ENCODE data around the gene RHOC. TPM values are rescaled to one million over a fixed set of nuclear protein-coding genes. Genes with fewer than 3 reads are reported as not detected.
A peak's percentile ranks its signal among the peaks of the same experiment; 100 is the strongest.

RHOC gene
- total RNA-seq, 1 experiment from 2014 or later: 16.5 TPM

GRCh38 chr1:112708489-112708888 is 1.6 kb upstream of the RHOC start:
- Histone ChIP-seq H4K20me1 (ENCODE audit: insufficient read depth, low read depth, low read length) (0 out of 2 replicates have a peak, but pooled peaks cover 4% of the 10 kb centered on the region), H3K9ac (ENCODE audit: low read length) (no peak overlapping the region), H2AFZ (ENCODE audit: low read length) (no peak overlapping the region), H3K9me2 (replicated peaks; ENCODE audit: insufficient read depth, low read length) (no peaks in the 10 kb centered on the region), H3K4me3 (ENCODE audit: low read length) (no peak overlapping the region), H3K79me2 (ENCODE audit: low read length) (no peaks in the 10 kb centered on the region), H3K4me1 (ENCODE audit: low read length) (peaks cover 29% of the 10 kb centered on the region), H3K4me2 (ENCODE audit: low read depth, low read length, poor library complexity, severe bottlenecking) (no peak overlapping the region), H3K27me3 (ENCODE audit: low read length) (no peaks in the 10 kb centered on the region), H3K36me3 (ENCODE audit: insufficient read depth, low read length) (no peaks in the 10 kb centered on the region), H3K27ac (ENCODE audit: low read length) (no peak overlapping the region), H3K9me3 (ENCODE audit: low read length) (no peaks in the 10 kb centered on the region)
- DNase-seq: no peak

GRCh38 chr1:112708002-112708448 is 1.1 kb upstream of the RHOC start:
- no peaks in the 10 kb centered on the region for H3K9me3 ChIP-seq (ENCODE audit: low read length)
- no peak overlapping the region for H2AFZ ChIP-seq (ENCODE audit: low read length)
- H3K27me3 ChIP-seq (ENCODE audit: low read length): no peaks in the 10 kb centered on the region
- no peak overlapping the region for H3K4me3 ChIP-seq (ENCODE audit: low read length)
- H3K79me2 ChIP-seq (ENCODE audit: low read length): no peaks in the 10 kb centered on the region
- no peak overlapping the region for H3K9ac ChIP-seq (ENCODE audit: low read length)
- H3K36me3 ChIP-seq (ENCODE audit: insufficient read depth, low read length): no peaks in the 10 kb centered on the region
- H3K4me1 ChIP-seq (ENCODE audit: low read length): peaks cover 29% of the 10 kb centered on the region
- 0 out of 2 replicates have a peak, but pooled peaks cover 4% of the 10 kb centered on the region for H4K20me1 ChIP-seq (ENCODE audit: insufficient read depth, low read depth, low read length)
- DNase-seq: no peak
- no peaks in the 10 kb centered on the region for H3K9me2 ChIP-seq (replicated peaks; ENCODE audit: insufficient read depth, low read length)
- H3K4me2 ChIP-seq (ENCODE audit: low read depth, low read length, poor library complexity, severe bottlenecking): no peak overlapping the region
- no peak overlapping the region for H3K27ac ChIP-seq (ENCODE audit: low read length)

- no peak overlapping the region for H2AFZ ChIP-seq (ENCODE audit: low read length)
- H3K9me2 ChIP-seq (replicated peaks; ENCODE audit: insufficient read depth, low read length): no peaks in the 10 kb centered on the region
- peak overlapping the region; percentile 68 for H3K9ac ChIP-seq (ENCODE audit: low read length)
- 0 out of 2 replicates have a peak, but pooled peaks cover 4% of the 10 kb centered on the region for H4K20me1 ChIP-seq (ENCODE audit: insufficient read depth, low read depth, low read length)
- H3K79me2 ChIP-seq (ENCODE audit: low read length): no peaks in the 10 kb centered on the region
- H3K27ac ChIP-seq (ENCODE audit: low read length): no peak overlapping the region
- H3K9me3 ChIP-seq (ENCODE audit: low read length): no peaks in the 10 kb centered on the region
- peak; percentile 80 for DNase-seq
- H3K4me1 ChIP-seq (ENCODE audit: low read length): peaks cover 29% of the 10 kb centered on the region
- peak overlapping the region; percentile 63; the same call in 1 of the 2 replicates for H3K4me3 ChIP-seq (ENCODE audit: low read length)
- H3K4me2 ChIP-seq (ENCODE audit: low read depth, low read length, poor library complexity, severe bottlenecking): peak overlapping the region; percentile 77
- H3K27me3 ChIP-seq (ENCODE audit: low read length): no peaks in the 10 kb centered on the region
- no peaks in the 10 kb centered on the region for H3K36me3 ChIP-seq (ENCODE audit: insufficient read depth, low read length)
Measured at GRCh38 chr1:112707221-112708001, 484 bp upstream of the RHOC start.

DNA sequence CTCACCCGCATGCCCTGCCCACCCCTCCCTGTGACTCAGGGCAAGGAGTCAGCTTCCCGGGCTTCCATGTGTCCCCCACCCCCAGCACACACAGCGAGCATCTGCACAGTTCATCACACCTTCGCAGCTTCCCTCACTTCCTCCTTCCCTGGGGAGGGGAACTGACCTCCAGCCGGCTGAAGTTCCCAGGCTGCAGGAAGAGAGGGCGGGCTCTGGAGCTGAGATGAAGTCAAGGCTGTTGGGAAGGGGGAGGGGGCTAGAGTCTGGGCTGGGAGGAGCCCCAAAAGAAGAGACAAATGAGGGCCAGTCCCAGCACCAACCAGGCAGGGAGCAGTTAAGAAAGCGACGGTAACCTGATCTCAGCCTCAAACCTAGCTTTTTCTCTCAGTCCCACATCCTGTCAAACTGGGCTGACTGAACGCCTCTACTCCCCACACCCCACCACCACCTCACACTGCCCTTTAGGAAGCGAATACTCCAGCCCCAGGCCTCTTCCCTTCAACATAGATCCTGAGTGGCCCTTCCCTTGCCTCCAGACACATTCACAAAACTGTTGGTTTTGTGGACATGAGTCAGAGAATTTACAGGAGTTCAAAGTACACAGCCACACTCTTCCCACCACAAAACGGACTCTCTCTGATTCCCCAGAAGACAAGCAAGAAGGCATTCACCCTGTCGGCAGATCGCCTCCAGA is 1.8 kb downstream of the RHOC start:
- peak overlapping the region; percentile 49 for H3K27ac ChIP-seq (ENCODE audit: low read length)
- H3K36me3 ChIP-seq (ENCODE audit: insufficient read depth, low read length): no peaks in the 10 kb centered on the region
- DNase-seq: peak; percentile 93
- H4K20me1 ChIP-seq (ENCODE audit: insufficient read depth, low read depth, low read length): 0 out of 2 replicates have a peak, but pooled peaks cover 7% of the 10 kb centered on the region
- H2AFZ ChIP-seq (ENCODE audit: low read length): peak overlapping the region; percentile 53; the same call in 1 of the 2 replicates
- H3K27me3 ChIP-seq (ENCODE audit: low read length): no peaks in the 10 kb centered on the region
- H3K4me2 ChIP-seq (ENCODE audit: low read depth, low read length, poor library complexity, severe bottlenecking): peak overlapping the region; percentile 70
- no peaks in the 10 kb centered on the region for H3K9me2 ChIP-seq (replicated peaks; ENCODE audit: insufficient read depth, low read length)
- no peaks in the 10 kb centered on the region for H3K79me2 ChIP-seq (ENCODE audit: low read length)
- peak overlapping the region; percentile 65 for H3K4me3 ChIP-seq (ENCODE audit: low read length)
- H3K9ac ChIP-seq (ENCODE audit: low read length): peak overlapping the region; percentile 66
- no peaks in the 10 kb centered on the region for H3K9me3 ChIP-seq (ENCODE audit: low read length)
- H3K4me1 ChIP-seq (ENCODE audit: low read length): peaks cover 40% of the 10 kb centered on the region

- peak overlapping the region; percentile 70 for H3K4me2 ChIP-seq (ENCODE audit: low read depth, low read length, poor library complexity, severe bottlenecking)
- no peaks in the 10 kb centered on the region for H3K9me2 ChIP-seq (replicated peaks; ENCODE audit: insufficient read depth, low read length)
- no peaks in the 10 kb centered on the region for H3K27me3 ChIP-seq (ENCODE audit: low read length)
- H3K4me3 ChIP-seq (ENCODE audit: low read length): peak overlapping the region; percentile 65
- peaks cover 40% of the 10 kb centered on the region for H3K4me1 ChIP-seq (ENCODE audit: low read length)
- no peaks in the 10 kb centered on the region for H3K9me3 ChIP-seq (ENCODE audit: low read length)
- H2AFZ ChIP-seq (ENCODE audit: low read length): peak overlapping the region; percentile 42; the same call in 1 of the 2 replicates
- peak overlapping the region; percentile 66 for H3K9ac ChIP-seq (ENCODE audit: low read length)
- 0 out of 2 replicates have a peak, but pooled peaks cover 7% of the 10 kb centered on the region for H4K20me1 ChIP-seq (ENCODE audit: insufficient read depth, low read depth, low read length)
- DNase-seq: no peak
- H3K27ac ChIP-seq (ENCODE audit: low read length): no peak overlapping the region
- no peaks in the 10 kb centered on the region for H3K79me2 ChIP-seq (ENCODE audit: low read length)
- no peaks in the 10 kb centered on the region for H3K36me3 ChIP-seq (ENCODE audit: insufficient read depth, low read length)
Measured at GRCh38 chr1:112704391-112704933, 2.5 kb downstream of the RHOC start.

DNA sequence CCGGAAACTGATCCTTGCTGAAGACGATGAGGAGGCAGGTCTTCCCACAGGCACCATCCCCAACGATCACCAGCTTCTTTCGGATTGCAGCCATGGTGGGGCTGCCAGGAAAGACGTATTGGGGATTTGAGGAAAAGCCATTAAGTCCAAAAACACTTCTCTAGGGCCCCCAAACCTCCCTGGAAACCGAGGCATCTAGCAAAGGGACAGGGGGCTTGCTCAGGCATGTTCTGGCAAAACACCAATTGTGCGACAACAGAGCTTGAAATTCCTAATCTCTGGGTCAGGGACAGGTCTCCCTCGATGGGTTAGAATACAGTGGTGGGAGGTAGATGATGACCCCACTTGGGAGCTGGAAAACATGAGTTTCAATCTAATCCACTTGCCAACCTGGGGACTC is 3.2 kb downstream of the RHOC start:
- Histone ChIP-seq H4K20me1 (ENCODE audit: insufficient read depth, low read depth, low read length) (0 out of 2 replicates have a peak, but pooled peaks cover 7% of the 10 kb centered on the region), H3K27ac (ENCODE audit: low read length) (no peak overlapping the region), H3K4me3 (ENCODE audit: low read length) (no peak overlapping the region), H3K9me2 (replicated peaks; ENCODE audit: insufficient read depth, low read length) (no peaks in the 10 kb centered on the region), H3K36me3 (ENCODE audit: insufficient read depth, low read length) (no peaks in the 10 kb centered on the region), H3K27me3 (ENCODE audit: low read length) (no peaks in the 10 kb centered on the region), H3K79me2 (ENCODE audit: low read length) (no peaks in the 10 kb centered on the region), H3K4me2 (ENCODE audit: low read depth, low read length, poor library complexity, severe bottlenecking) (no peak overlapping the region), H3K9me3 (ENCODE audit: low read length) (no peaks in the 10 kb centered on the region), H3K9ac (ENCODE audit: low read length) (no peak overlapping the region), H2AFZ (ENCODE audit: low read length) (no peak overlapping the region), H3K4me1 (ENCODE audit: low read length) (peaks cover 40% of the 10 kb centered on the region)
- no peak for DNase-seq

DNA sequence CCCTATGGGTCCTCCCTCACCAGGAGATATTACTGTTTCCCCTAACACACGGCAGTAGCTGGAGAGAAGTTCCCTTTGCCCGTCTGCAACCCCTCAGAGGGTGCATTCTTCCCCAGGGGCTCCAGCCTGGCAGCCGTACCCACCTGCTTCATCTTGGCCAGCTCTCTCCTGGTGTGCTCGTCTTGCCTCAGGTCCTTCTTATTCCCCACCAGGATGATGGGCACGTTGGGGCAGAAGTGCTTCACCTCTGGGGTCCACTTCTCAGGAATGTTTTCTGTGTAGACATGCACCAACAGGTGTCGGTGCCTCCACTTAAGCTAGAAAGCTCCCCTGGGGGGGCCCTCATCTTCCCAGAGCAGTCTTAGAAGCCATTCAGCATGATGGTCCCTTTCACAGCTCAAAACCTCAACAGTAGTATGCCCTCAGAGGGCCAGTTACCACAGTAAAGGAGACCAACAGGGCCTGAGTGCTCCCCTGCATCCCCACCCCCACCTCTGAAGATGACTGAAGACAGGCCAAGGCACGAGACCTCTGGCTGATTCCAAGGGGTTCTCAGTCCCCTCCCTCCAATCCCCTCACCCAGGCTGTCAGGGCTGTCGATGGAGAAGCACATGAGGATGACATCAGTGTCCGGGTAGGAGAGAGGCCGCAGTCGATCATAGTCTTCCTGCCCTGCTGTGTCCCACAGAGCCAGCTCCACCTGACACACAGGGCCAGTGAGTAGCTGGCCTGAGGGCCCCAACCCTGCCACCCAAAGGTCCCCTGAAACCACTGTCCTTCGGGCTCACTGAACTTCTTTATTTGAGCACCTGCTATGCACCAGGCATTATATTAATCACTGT is 4.3 kb downstream of the RHOC start:
- Histone ChIP-seq H3K4me2 (ENCODE audit: low read depth, low read length, poor library complexity, severe bottlenecking) (no peak overlapping the region), H3K4me1 (ENCODE audit: low read length) (peaks cover 40% of the 10 kb centered on the region), H3K4me3 (ENCODE audit: low read length) (no peak overlapping the region), H4K20me1 (ENCODE audit: insufficient read depth, low read depth, low read length) (0 out of 2 replicates have a peak, but pooled peaks cover 7% of the 10 kb centered on the region), H3K9me3 (ENCODE audit: low read length) (no peaks in the 10 kb centered on the region), H3K9me2 (replicated peaks; ENCODE audit: insufficient read depth, low read length) (no peaks in the 10 kb centered on the region), H3K27me3 (ENCODE audit: low read length) (no peaks in the 10 kb centered on the region), H3K79me2 (ENCODE audit: low read length) (no peaks in the 10 kb centered on the region), H3K27ac (ENCODE audit: low read length) (no peak overlapping the region), H3K9ac (ENCODE audit: low read length) (no peak overlapping the region), H2AFZ (ENCODE audit: low read length) (no peak overlapping the region), H3K36me3 (ENCODE audit: insufficient read depth, low read length) (no peaks in the 10 kb centered on the region)
- DNase-seq: no peak
